Left lung (tissue), 10 donors: ENCODE data around the gene STK33. TPM values are rescaled to one million over a fixed set of nuclear protein-coding genes. Genes with fewer than 3 reads are reported as not detected.

Experiments used
- ATAC-seq: fragments of 200-7000 bp; cut with Tn5 transposase; one replicate; pipeline ENCODE4 v1.9.1; 2020; ENCODE audit warnings: moderate library complexity
- DNase-seq, 4 donors: peaks; one replicate each; pipeline ENCODE4 v3.0.0-alpha.2; 2013 to 2020
- H3K27ac ChIP-seq, 2 donors: fragments of 200-600 bp; sonication (generic) in 1 of 2; one replicate each; pipeline versions ENCODE4 v1.5.0 to v1.8.0; 2020 to 2021
- H3K27me3 ChIP-seq, 2 donors: fragments of 200-600 bp; sonication (generic) in 1 of 2; one replicate each; pipeline versions ENCODE4 v1.5.0 to v1.8.0; 2020 to 2021
- H3K36me3 ChIP-seq, 2 donors: fragments of 200-600 bp; sonication (generic) in 1 of 2; one replicate each; pipeline versions ENCODE4 v1.5.0 to v1.8.0; 2020 to 2021
- H3K4me1 ChIP-seq, 2 donors: fragments of 200-600 bp; one replicate each; pipeline ENCODE4 v1.8.0; 2021
- H3K4me3 ChIP-seq, 2 donors: fragments of 200-600 bp; sonication (generic) in 1 of 2; one replicate each; pipeline versions ENCODE4 v1.5.0 to v1.8.0; 2020 to 2021; ENCODE audit warnings: mild to moderate bottlenecking in 1 of 2
- H3K9me3 ChIP-seq, 2 donors: fragments of 200-600 bp; sonication (generic) in 1 of 2; one replicate each; pipeline versions ENCODE4 v1.5.0 to v1.8.0; 2020 to 2021
- CTCF ChIP-seq, 2 donors: fragments of 200-600 bp; sonication (generic) in 1 of 2; IDR thresholded peaks; one replicate each; pipeline versions ENCODE4 v1.5.0 to v1.8.0; 2021; ENCODE audit warnings: antibody characterized with exemption in 2 of 2
- intact Hi-C, 2 donors: fragments of 100-400 bp; cut with DNase I; formaldehyde crosslinking; loops; one replicate each; pipeline versions ENCODE4 v1.11.2 to v1.14.2; 2022
- polyA plus RNA-seq, 6 donors: library from polyadenylated mRNA; unstranded; fragments of 120-200 nt; gene quantifications; one replicate each; pipeline ENCODE4 v1.2.1, GENCODE V29; 2013; ENCODE audit not compliant: insufficient read length in 6 of 6
- total RNA-seq, 2 donors: library from RNA; stranded (reverse); fragmentation: NEBNext Ultra II Directional; extraction: Animal tissue kit (Norgen Biotek cat#: 25700); gene quantifications; one replicate each; pipeline ENCODE4 v1.2.1, GENCODE V29; 2021
- donor health status: DM: no; HTN: yes; CAD: no.
- donor health status: DM: no; HTN: no; CAD: no.

The STK33 gene
- total and polyA plus RNA-seq, 8 donors = 16.6 to 31.0 (median 24.0) TPM

GRCh38 chr11:8381871-8382396, 212.1 kb downstream of the STK33 start:
- H3K9me3 ChIP-seq = no peaks in the 10 kb centered on the region
- no peak for TF ChIP-seq CTCF (IDR thresholded peaks at IDR 0.05)
- H3K36me3 ChIP-seq = no peaks in the 10 kb centered on the region
- no peaks in the 10 kb centered on the region for H3K27me3 ChIP-seq
- no peak overlapping the region for H3K27ac ChIP-seq
- DNase-seq (no peak), ATAC-seq (no peak)
- no peak overlapping the region for H3K4me3 ChIP-seq
- intact Hi-C loops = no loop called here
- no peaks in the 10 kb centered on the region for H3K4me1 ChIP-seq

GRCh38 chr11:8381343-8381742, 212.7 kb downstream of the STK33 start:
- Histone ChIP-seq H3K4me3 (no peak overlapping the region), H3K36me3 (no peaks in the 10 kb centered on the region), H3K4me1 (no peaks in the 10 kb centered on the region), H3K9me3 (no peaks in the 10 kb centered on the region), H3K27ac (no peak overlapping the region), H3K27me3 (no peaks in the 10 kb centered on the region)
- intact Hi-C loops = no loop called here
- no peak for TF ChIP-seq CTCF (IDR thresholded peaks at IDR 0.05)
- DNase-seq (no peak), ATAC-seq (no peak)

GRCh38 chr11:8375932-8376331, 218.1 kb downstream of the STK33 start:
- Histone ChIP-seq H3K4me3 (no peak overlapping the region), H3K4me1 (no peaks in the 10 kb centered on the region), H3K36me3 (no peaks in the 10 kb centered on the region), H3K9me3 (no peaks in the 10 kb centered on the region), H3K27ac (no peak overlapping the region), H3K27me3 (no peaks in the 10 kb centered on the region)
- intact Hi-C loops = no loop called here
- no peak for TF ChIP-seq CTCF (IDR thresholded peaks at IDR 0.05)
- no peak for DNase-seq
- ATAC-seq = no peak

- no peak for ATAC-seq
- H3K4me3 ChIP-seq = no peak overlapping the region
- H3K9me3 ChIP-seq = no peaks in the 10 kb centered on the region
- intact Hi-C loops = no loop called here
- no peak for TF ChIP-seq CTCF (IDR thresholded peaks at IDR 0.05)
- no peaks in the 10 kb centered on the region for H3K36me3 ChIP-seq
- H3K27me3 ChIP-seq = no peaks in the 10 kb centered on the region
- DNase-seq = no peak
- no peaks in the 10 kb centered on the region for H3K4me1 ChIP-seq
- no peak overlapping the region for H3K27ac ChIP-seq
Observed at GRCh38 chr11:8375460-8375859, 218.6 kb downstream of the STK33 start.

- no peaks in the 10 kb centered on the region for H3K4me1 ChIP-seq
- intact Hi-C loops = no loop called here
- no peaks in the 10 kb centered on the region for H3K27me3 ChIP-seq
- DNase-seq = no peak
- ATAC-seq = no peak
- H3K27ac ChIP-seq = no peak overlapping the region
- TF ChIP-seq CTCF (IDR thresholded peaks at IDR 0.05) = no peak
- no peaks in the 10 kb centered on the region for H3K9me3 ChIP-seq
- no peak overlapping the region for H3K4me3 ChIP-seq
- no peaks in the 10 kb centered on the region for H3K36me3 ChIP-seq
Observed at GRCh38 chr11:8374716-8375115, 219.3 kb downstream of the STK33 start.
